HG03457 (cell line): ENCODE data around the gene TMEM204.

ENCODE experiments used
- ATAC-seq: cut with Tn5 transposase; IDR thresholded peaks from one replicate; pipeline ENCODE4 v1.9.1; 2021; ENCODE audit warnings: moderate number of reproducible peaks; ENCODE audit not compliant: unreplicated experiment

The TMEM204 gene

DNA sequence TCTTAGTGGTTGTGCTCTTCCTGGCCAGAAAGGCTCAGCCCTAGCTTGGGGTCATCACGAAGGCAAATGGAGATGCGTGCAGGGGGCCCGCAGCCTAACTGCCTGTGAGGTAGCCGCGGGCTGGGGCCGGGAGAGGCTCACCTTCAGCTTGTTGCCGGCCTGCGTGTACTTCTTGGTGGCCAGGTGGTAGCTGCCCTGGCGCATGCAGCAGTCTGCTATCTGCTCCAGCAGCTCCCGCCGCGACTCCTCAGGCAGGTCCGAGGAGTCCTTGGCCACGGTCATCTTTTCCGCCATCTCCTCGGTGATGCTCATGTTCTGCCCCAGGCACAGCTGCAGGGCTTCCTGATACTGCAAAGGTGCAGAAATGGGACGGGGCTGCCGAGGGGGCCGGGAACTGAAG is 13.0 kb upstream of the TMEM204 start:
- ATAC-seq = no peak

DNA sequence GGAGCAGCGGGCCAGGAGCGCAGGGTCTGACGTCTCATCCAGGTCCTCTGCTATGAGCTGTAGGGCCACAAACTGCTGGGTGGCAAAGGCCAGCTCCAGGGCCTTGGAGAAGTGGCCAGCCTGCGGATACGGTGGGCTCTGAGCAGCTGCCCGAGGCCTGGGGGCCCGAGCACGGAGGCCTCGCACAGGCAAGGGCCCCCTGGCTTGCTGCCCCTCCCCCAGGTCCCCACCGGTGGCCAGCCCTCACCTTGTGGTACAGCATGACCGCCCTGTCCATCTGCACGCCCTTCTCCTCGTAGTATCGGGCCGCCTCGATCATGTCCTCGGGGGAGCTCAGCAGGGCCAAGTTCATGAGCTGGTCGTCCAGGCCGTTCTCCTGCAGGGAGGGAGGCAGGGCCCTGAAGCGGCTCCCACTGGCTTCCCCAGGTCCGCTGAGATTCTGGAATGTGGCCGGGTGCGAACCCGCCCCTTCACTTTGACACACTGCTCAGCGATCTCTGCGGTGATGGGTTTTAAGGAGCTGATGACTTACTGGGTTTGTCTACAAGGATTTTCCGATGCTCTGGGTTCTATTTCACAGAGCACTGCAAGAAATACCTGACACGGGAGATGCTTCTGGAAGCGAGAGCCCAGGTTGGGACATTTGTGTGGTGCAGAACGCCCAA is 9.8 kb upstream of the TMEM204 start:
- no peak for ATAC-seq

DNA sequence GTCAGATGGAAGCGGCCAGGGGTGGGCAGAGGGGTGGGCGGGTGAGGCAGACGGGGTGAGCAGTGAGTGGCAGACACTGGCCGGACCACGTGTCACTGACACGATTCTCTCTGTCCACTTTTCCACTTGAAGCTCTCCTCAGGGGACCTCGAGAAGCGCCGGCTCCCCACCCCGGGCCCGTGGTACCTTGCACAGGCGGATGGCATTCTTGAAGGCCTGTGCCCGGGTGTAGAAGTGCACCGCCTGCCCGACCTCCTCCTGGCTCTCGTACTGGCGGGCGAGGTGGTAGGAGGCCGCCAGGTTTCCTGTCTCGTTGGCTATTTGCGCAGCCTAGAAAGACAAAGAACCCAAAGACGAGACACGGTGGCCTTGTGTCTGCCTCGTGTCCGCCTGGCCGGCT is 9.1 kb upstream of the TMEM204 start:
- ATAC-seq = no peak

- ATAC-seq = no peak
Measured at GRCh38 chr16:1525871-1526607, 7.4 kb upstream of the TMEM204 start.

DNA sequence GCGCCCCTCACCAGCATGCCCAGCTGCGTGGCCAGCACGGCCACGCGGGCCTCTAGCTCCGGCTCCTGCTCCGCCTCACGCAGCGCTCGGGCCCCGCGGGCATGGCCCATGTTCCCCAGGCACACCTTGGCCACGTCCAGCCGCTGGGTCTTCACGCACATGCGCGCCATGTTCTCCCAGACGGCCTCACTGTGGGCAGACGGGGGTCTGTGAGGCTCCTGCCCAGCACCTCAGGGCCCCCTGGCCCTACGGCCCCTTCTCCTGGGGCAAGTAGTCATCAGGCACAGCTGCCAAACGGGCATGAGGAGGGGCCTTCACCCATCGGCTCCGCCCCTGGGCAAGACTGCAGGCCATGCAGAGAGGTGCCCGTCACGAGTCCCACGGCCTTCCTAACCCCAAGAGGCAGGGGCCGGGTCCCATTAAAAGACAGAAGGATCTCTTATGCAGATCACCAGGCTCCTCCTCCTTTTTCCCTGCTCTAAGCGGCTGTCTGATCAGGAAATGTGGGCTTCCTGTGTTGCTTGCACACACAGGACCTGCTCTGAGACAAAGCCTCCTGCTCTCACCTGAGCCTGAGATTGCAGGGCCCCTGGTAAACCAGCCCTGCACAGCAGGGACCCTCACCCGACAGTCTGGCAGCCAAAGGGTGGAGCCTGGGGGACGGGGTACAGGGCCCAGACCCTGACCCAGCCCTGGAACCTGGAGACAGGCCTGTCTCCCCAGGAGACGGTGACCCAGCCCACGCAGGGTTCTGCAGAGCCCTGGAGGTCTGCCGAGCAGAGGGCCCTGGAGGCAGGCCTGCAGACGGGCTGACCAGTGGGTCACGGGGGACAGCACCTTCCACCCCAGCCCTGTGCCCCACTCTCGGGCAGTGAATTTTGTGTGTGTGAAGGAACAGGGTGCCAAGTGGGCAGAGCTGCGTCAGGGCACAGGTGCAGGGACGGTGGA is 6.6 kb upstream of the TMEM204 start:
- ATAC-seq = no peak

DNA sequence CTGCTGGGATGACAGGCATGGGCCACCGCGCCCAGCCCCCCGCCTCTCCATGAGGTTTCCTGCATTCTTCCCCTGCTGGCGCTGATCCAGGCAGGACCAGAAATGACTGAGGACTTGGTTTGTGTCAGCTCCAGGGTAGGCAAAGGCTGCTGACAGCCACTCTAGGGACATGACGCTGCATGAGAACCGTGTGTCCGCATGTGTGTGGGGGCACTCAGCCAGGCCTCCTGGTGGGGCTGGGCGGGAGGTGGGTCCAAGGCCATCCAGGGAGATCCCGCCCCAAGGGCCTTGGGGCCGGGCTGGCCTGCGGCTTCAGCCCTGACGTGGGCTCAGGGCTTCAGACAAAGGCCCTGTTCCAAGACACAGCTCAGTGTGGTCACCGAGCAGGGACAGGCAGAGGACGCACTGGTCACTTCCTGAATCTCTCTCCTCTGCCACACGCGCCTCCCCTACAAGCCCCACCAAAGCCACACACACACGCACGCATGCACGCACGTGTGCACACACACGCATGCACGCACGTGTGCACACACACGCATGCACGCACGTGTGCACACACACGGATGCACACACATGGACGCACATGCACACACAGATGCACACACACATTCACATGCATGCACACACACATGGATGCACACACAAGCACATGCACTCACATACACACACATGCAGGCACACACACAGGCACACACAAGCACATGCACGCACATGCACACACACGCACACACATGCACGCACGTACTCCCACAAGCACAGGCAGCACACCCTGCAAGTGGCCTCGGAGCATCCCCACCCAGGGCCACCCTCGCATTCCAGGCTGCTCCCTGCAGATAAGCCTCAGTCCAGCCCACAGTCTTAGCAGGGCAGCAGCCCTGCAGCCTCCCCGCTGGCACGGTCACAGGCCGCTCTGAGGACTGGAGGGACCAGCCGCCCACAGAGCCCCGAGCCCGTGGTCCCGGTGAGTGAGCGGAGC is 5.3 kb upstream of the TMEM204 start:
- ATAC-seq = no peak

DNA sequence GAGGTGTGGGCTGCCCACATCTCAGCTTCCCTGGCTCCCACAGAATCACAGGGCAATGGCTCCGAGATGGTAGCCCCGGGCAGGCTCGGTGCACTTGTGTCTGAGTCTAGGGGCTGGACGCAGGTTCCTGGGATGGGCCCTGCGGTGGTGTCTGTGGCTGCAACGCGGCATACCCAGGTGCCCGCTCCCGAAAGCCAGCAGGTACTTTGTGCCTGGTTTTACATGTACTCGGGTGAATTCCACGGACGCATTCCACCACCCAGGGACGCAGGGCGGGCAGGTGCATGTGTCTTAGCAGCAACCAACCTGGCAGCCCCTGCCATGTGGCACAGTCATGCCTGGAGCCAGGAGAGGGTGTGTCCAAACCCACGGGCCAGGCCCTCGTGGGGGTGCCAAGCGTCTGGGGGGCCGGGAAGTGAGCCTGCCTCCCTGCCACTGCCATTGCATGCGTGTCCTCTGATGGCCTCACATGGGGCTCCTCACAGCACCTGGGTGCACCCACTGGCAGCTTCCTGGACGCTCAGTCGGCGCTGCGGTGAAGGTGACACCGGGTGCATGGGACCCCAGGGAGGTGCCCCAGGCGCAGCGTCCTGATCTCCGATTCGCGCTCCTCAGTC is 4.4 kb upstream of the TMEM204 start:
- no peak for ATAC-seq

GRCh38 chr16:1530349-1530882 is 3.0 kb upstream of the TMEM204 start:
- ATAC-seq = no peak

DNA sequence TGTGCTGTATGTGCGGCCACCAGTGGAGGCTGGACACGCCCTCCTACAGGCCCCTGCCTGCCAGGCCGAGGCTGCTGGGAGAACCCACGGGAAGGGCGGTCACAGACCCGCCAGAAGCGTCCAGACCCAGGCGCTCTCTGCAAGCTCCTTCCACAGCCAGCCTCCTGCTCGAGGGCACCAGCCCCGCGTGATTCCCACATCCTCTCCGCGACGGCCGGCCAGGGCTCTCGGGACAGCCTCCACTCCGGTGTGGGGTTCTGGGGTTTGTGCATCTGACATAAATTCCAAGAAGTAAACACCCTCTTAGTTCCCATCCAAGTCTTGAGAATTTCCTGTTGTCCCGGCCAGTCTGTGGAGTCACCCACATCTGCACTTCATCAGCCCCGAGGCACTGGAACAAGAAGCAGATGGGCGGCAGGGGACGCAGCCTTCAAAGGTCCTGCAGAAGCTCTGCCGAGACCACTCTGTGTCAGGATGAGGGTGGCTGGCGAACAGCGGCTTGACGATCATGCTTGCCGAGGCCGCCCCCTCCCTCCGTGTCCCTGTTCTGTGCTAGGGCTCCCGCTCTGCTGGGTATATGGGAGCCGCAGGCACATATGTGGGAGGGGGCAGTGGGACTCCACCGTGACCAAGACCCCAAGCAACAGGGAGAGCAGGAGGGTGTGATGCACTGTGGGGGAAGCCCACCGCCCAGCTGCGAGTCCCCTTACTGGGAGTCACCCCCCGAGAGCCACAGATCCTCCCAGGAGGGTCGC is 2.4 kb upstream of the TMEM204 start:
- ATAC-seq = no peak

DNA sequence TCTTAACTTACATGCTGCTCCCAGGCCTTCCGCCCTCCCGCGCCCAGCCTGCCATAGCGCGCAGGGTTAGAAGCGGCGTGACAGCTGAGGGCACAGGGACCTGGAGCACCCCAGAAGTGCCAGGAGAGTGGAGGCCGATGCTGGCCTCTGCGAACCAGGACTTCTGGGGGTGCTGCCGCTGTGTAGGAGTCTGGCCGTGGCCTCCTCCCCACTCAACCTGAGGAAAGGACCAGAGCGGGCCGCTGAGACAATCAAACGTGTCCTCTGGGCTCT is 1.9 kb upstream of the TMEM204 start:
- ATAC-seq = no peak

DNA sequence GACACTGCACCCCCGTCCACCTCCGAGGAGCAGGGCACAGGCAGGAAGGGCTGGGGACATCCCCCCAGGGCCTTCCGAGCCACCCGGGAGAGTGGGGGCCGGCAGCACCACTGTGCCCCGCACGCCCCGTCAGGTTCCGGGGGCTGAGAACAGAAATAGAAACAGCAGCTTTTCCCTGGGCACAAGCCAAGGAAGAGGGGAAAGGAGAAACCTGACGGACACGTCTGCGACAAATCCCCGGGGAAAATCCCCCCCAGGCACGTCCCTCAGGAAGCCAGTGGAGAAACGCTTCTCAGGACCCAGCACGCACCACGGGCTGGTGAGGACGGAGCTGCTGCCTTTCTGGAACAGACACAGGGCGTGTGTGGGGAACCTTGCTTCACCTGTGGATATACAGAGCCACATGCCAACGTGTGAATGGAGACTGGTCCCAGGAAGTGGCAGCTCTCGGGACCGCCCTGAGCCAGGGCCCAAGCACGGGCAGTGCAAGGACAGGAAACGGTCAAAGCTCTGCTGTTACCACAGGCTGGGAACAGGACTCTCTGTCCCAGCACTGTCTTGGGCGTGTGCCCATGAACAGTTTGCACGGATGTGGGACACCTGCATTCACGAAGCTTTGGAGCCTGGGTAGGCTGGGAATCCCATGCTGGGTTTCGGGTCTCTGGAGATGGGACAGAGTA is 1.2 kb upstream of the TMEM204 start:
- ATAC-seq = no peak

- ATAC-seq = no peak
Measured at GRCh38 chr16:1532771-1533170, 695 bp upstream of the TMEM204 start.

GRCh38 chr16:1534021-1535020 is 855 bp downstream of the TMEM204 start:
- no peak for ATAC-seq

GRCh38 chr16:1535391-1536291 is 2.2 kb downstream of the TMEM204 start:
- ATAC-seq = no peak

- ATAC-seq = no peak
Measured at GRCh38 chr16:1536601-1537000, 3.1 kb downstream of the TMEM204 start.

- no peak for ATAC-seq
Measured at GRCh38 chr16:1537138-1537577, 3.7 kb downstream of the TMEM204 start.
